Smooth muscle cell of bladder (primary cell): ENCODE results near the gene FBXL14. TPM values are rescaled to one million over a fixed set of nuclear protein-coding genes. Genes with fewer than 3 reads are reported as not detected.

Source experiments
- total RNA-seq: library from RNA; depleted of rRNA; stranded (reverse); fragments of >200 nt; gene quantifications from 2 replicates; pipeline ENCODE4 v1.2.3, GENCODE V29; 2014

Gene FBXL14, protein sequence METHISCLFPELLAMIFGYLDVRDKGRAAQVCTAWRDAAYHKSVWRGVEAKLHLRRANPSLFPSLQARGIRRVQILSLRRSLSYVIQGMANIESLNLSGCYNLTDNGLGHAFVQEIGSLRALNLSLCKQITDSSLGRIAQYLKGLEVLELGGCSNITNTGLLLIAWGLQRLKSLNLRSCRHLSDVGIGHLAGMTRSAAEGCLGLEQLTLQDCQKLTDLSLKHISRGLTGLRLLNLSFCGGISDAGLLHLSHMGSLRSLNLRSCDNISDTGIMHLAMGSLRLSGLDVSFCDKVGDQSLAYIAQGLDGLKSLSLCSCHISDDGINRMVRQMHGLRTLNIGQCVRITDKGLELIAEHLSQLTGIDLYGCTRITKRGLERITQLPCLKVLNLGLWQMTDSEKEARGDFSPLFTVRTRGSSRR
- total RNA-seq: 6.0 and 7.1 TPM in 2 replicates

DNA sequence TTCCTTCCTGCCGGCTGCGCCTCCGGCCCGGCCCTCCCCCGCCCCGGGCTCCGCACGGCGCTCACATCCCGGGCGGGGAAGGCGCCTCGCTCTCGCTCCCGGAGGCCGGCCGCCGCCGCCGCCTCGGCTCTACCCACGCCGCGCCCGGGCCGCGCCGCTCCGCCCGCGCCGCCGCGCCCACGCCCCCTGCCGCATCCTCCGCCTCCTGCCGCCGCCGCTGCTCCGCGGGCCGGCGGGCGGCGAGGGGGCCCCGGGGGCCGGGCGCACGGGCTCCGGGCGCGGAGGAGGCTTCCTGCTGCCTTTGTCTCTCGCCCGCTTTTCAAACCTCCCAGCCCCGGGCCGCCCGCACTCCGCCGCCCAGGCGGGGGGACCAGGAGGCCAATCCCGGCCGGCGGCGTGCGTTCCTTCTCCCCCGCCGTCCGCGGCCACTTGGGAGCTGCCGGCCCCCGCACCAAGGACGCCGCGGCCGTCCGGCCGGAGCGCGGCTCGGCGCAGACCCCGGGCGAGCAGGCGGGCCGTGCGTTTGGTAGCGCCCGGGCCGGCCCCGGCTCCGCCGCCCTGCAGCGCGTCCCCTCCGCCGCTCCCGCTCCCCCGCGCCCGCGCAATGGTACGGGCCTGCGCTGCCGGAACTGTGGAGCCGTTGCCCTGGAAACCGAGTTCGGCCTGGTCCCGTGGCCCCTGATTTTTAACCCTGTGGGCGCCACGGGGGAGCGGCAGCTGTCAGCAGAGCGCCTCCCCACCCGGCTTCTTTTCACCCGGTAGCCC, at the start of gene FBXL14:
Gene FBXL14, minus strand, starts transcription at position 321 of the 765 bp plus-strand sequence. CDS start 515 bp downstream, outside the sequence.

GRCh38 chr12:1628666-1629337, 34.4 kb upstream of the FBXL14 start, which contains the start of gene WNT5B:
Gene WNT5B, plus strand, starts transcription at chr12:1629231. Its CDS starts 2,124 bp downstream, at chr12:1631355.

Other genes starting within 250 kb of the FBXL14 start
- gene WNT5B, start 34.6 kb upstream of the FBXL14 start, total RNA-seq: 14.7 and 30.3 TPM in 2 replicates
- gene ADIPOR2, start 96.5 kb upstream of the FBXL14 start, total RNA-seq: 25.6 and 27.7 TPM in 2 replicates
- gene LRTM2, start 226.0 kb upstream of the FBXL14 start, total RNA-seq: not detected in 2 replicates